ENCODE data around the gene POC5. TPM values are rescaled to one million over a fixed set of nuclear protein-coding genes. Genes with fewer than 3 reads are reported as not detected.

POC5 gene
- total and polyA plus RNA-seq, 2 experiments from 2014 or later: 16.2 to 25.9 TPM

DNA sequence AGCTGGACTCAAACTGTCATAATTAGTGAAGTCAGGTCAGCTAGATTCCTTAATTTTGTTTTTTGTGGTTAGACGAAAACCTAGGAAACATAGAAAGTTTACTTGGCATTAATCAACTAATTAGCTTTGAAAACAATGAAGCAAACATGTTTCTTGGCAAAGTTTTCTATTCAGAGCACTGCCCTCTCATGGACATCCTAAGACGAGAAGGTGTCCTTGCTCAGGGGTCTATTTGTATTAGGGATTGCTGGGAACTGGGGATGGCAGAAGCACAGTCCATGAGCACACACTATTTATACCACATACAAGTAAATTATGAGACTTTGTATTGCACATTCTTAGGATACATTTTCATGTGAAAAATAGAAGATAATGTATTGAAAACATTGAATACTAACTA lies 49.7 kb downstream of the POC5 start:
- H3K36me3 ChIP-seq (ENCODE audit: insufficient read depth): no peaks in the 10 kb centered on the region
- peaks cover 20% of the 10 kb centered on the region for H3K4me1 Mint-ChIP-seq
- no peak overlapping the region for H3K4me2 ChIP-seq
- H3K9me2 ChIP-seq (ENCODE audit: insufficient read depth): peaks cover 7% of the 10 kb centered on the region; the same call in 1 of the 2 replicates
- no peak overlapping the region for H3K4me3 ChIP-seq
- DNase-seq (ENCODE audit: low spot score) (peak; percentile 42), ATAC-seq (peak; percentile 46)
- H3K27ac Mint-ChIP-seq: no peak overlapping the region
- no peaks in the 10 kb centered on the region for H3K9me3 Mint-ChIP-seq
- H3K79me2 ChIP-seq (replicated peaks; ENCODE audit: insufficient read depth): no peaks in the 10 kb centered on the region
- H3K4me3 Mint-ChIP-seq: no peak overlapping the region
- no peaks in the 10 kb centered on the region for H3K27me3 ChIP-seq (ENCODE audit: insufficient read depth)
- H3K27me3 Mint-ChIP-seq (ENCODE audit: insufficient read depth, low read depth, poor library complexity): no peaks in the 10 kb centered on the region
- no peaks in the 10 kb centered on the region for H3F3A ChIP-seq (replicated peaks; ENCODE audit: low read depth)
- no peak overlapping the region for H3K27ac ChIP-seq (ENCODE audit: low read depth)
- H3K36me3 Mint-ChIP-seq (ENCODE audit: low read depth): no peaks in the 10 kb centered on the region
- H4K20me1 ChIP-seq (replicated peaks; ENCODE audit: insufficient read depth): no peaks in the 10 kb centered on the region
- TF ChIP-seq, protein P1, sequence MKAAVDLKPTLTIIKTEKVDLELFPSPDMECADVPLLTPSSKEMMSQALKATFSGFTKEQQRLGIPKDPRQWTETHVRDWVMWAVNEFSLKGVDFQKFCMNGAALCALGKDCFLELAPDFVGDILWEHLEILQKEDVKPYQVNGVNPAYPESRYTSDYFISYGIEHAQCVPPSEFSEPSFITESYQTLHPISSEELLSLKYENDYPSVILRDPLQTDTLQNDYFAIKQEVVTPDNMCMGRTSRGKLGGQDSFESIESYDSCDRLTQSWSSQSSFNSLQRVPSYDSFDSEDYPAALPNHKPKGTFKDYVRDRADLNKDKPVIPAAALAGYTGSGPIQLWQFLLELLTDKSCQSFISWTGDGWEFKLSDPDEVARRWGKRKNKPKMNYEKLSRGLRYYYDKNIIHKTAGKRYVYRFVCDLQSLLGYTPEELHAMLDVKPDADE (IDR thresholded peaks at IDR 0.05): no peak
- no peak for TF ChIP-seq POLR2AphosphoS5 (IDR thresholded peaks at IDR 0.05; ENCODE audit: low read depth)
- TF ChIP-seq, protein P2, sequence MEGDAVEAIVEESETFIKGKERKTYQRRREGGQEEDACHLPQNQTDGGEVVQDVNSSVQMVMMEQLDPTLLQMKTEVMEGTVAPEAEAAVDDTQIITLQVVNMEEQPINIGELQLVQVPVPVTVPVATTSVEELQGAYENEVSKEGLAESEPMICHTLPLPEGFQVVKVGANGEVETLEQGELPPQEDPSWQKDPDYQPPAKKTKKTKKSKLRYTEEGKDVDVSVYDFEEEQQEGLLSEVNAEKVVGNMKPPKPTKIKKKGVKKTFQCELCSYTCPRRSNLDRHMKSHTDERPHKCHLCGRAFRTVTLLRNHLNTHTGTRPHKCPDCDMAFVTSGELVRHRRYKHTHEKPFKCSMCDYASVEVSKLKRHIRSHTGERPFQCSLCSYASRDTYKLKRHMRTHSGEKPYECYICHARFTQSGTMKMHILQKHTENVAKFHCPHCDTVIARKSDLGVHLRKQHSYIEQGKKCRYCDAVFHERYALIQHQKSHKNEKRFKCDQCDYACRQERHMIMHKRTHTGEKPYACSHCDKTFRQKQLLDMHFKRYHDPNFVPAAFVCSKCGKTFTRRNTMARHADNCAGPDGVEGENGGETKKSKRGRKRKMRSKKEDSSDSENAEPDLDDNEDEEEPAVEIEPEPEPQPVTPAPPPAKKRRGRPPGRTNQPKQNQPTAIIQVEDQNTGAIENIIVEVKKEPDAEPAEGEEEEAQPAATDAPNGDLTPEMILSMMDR (conservative IDR thresholded peaks at IDR 0.05; ENCODE audit: low read depth in 2 of 2): peak; percentile 40 to 55
- H3K4me1 ChIP-seq (ENCODE audit: insufficient read depth): no peaks in the 10 kb centered on the region
- no peak overlapping the region for H2AFZ ChIP-seq

DNA sequence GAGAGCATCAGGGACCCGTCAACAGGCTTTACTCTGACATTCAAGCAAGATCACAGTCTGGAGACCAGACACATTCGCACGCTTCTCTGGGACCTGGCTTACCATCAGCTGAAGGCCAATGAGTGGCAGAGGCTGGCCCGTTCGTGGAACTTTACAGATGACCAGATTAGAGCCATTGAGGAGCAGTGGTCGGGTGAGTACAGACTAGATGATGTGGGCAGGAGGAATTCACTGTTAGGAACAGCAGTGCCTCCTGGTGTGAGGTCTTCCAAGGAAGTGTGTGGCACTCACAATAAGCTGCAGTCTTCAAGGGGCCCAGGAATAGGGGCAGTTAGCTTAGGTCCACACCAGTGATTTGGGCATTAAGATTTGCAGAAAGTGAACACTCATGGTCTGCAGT lies 50.4 kb downstream of the POC5 start:
- peak; percentile 24 for DNase-seq (ENCODE audit: low spot score)
- H3F3A ChIP-seq (replicated peaks; ENCODE audit: low read depth): no peaks in the 10 kb centered on the region
- H3K4me3 ChIP-seq: no peak overlapping the region
- Mint-ChIP-seq H3K9me3 (no peaks in the 10 kb centered on the region), H3K4me1 (peaks cover 20% of the 10 kb centered on the region), H3K36me3 (ENCODE audit: low read depth) (no peaks in the 10 kb centered on the region), H3K27me3 (ENCODE audit: insufficient read depth, low read depth, poor library complexity) (no peaks in the 10 kb centered on the region), H3K4me3 (no peak overlapping the region), H3K27ac (no peak overlapping the region)
- H2AFZ ChIP-seq: no peak overlapping the region
- TF ChIP-seq STAT1 (IDR thresholded peaks at IDR 0.05; ENCODE audit: unreplicated experiment) (no peak), ZNF114 (CRISPR knock-in tag; IDR thresholded peaks at IDR 0.05) (no peak), JUNB (IDR thresholded peaks at IDR 0.05; ENCODE audit: unreplicated experiment) (no peak), POLR2AphosphoS5 (IDR thresholded peaks at IDR 0.05; ENCODE audit: low read depth) (no peak)
- TF ChIP-seq, protein P2 (conservative IDR thresholded peaks at IDR 0.05; ENCODE audit: low read depth in 2 of 2): peak in 1 of 2 experiments; percentile 54; a peak in 2 of 4 replicates
- no peaks in the 10 kb centered on the region for H3K27me3 ChIP-seq (ENCODE audit: insufficient read depth)
- H3K36me3 ChIP-seq (ENCODE audit: insufficient read depth): no peaks in the 10 kb centered on the region
- peaks cover 7% of the 10 kb centered on the region; the same call in 1 of the 2 replicates for H3K9me2 ChIP-seq (ENCODE audit: insufficient read depth)
- H3K27ac ChIP-seq (ENCODE audit: low read depth): no peak overlapping the region
- H3K79me2 ChIP-seq (replicated peaks; ENCODE audit: insufficient read depth): no peaks in the 10 kb centered on the region
- ATAC-seq: 0 out of 3 replicates have a peak, but pooled peaks have one; percentile 22
- no peaks in the 10 kb centered on the region for H4K20me1 ChIP-seq (replicated peaks; ENCODE audit: insufficient read depth)
- H3K4me1 ChIP-seq (ENCODE audit: insufficient read depth): no peaks in the 10 kb centered on the region
- H3K4me2 ChIP-seq: no peak overlapping the region

All from GM23338 (cell line).